ENCODE results near the gene AAK1.
"Not testable (repeated sequence)": the region's sequence is repeated elsewhere in the genome, so short reads cannot be mapped to it uniquely, and the experiment has no call there.

The AAK1 gene

GRCh38 chr2:69456154-69456553, 187.4 kb downstream of the AAK1 start:
- Mint-ChIP-seq H3K9me3 (no peaks in the 10 kb centered on the region), H3K36me3 (ENCODE audit: insufficient read depth) (peaks cover 8% of the 10 kb centered on the region), H3K4me1 (peaks cover 6% of the 10 kb centered on the region), H3K27ac (ENCODE audit: low read depth) (no peak overlapping the region), H3K4me3 (no peak overlapping the region), H3K27me3 (no peaks in the 10 kb centered on the region)
- DNase-seq (ENCODE audit: low spot score in 2 of 2) (no peak), ATAC-seq (replicated peaks; ENCODE audit: extremely low read depth, poor library complexity, severe bottlenecking) (no peak)

DNA sequence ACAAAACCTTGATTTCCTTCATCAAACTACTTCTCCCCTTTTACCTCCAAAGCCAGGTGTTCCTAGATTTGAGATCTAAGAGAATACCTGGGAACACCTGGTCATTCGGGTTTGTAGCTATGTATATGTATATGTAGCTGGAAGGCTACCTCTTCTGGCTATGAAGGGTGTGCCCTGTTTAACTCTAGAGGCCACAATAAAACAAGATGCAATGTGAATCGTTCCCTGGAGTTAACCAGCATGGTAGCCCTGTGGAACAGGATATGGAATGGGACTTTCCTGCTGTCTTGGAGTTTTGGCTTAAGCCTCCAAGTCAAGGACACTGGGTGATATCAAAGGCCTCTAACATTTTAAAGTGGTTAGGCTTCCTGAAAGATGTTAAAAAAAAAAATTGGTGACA, 188.6 kb downstream of the AAK1 start:
- DNase-seq (ENCODE audit: low spot score in 2 of 2) (no peak), ATAC-seq (replicated peaks; ENCODE audit: extremely low read depth, poor library complexity, severe bottlenecking) (no peak)
- Mint-ChIP-seq H3K4me3 (no peak overlapping the region), H3K36me3 (ENCODE audit: insufficient read depth) (peaks cover 8% of the 10 kb centered on the region), H3K27me3 (no peaks in the 10 kb centered on the region), H3K27ac (ENCODE audit: low read depth) (no peak overlapping the region), H3K9me3 (no peaks in the 10 kb centered on the region), H3K4me1 (peaks cover 6% of the 10 kb centered on the region)

GRCh38 chr2:69453475-69454129, 189.9 kb downstream of the AAK1 start:
- no peaks in the 10 kb centered on the region for H3K9me3 Mint-ChIP-seq
- H3K27me3 Mint-ChIP-seq: no peaks in the 10 kb centered on the region
- DNase-seq (ENCODE audit: low spot score in 2 of 2): no peak
- no peak for ATAC-seq (replicated peaks; ENCODE audit: extremely low read depth, poor library complexity, severe bottlenecking)
- peaks cover 6% of the 10 kb centered on the region for H3K4me1 Mint-ChIP-seq
- no peak overlapping the region for H3K4me3 Mint-ChIP-seq
- peaks cover 9% of the 10 kb centered on the region for H3K36me3 Mint-ChIP-seq (ENCODE audit: insufficient read depth)
- peak overlapping the region; percentile 56 for H3K27ac Mint-ChIP-seq (ENCODE audit: low read depth)

- no peak overlapping the region for H3K4me3 Mint-ChIP-seq
These were observed 190.9 kb downstream of the AAK1 start for GRCh38 chr2:69452687-69453086.

GRCh38 chr2:69450735-69451416, 192.7 kb downstream of the AAK1 start:
- Mint-ChIP-seq H3K36me3 (ENCODE audit: insufficient read depth) (peaks cover 6% of the 10 kb centered on the region), H3K4me3 (no peak overlapping the region), H3K4me1 (peaks cover 11% of the 10 kb centered on the region), H3K27ac (ENCODE audit: low read depth) (no peak overlapping the region), H3K27me3 (no peaks in the 10 kb centered on the region), H3K9me3 (no peaks in the 10 kb centered on the region)
- ATAC-seq (replicated peaks; ENCODE audit: extremely low read depth, poor library complexity, severe bottlenecking): no peak
- DNase-seq (ENCODE audit: low spot score in 2 of 2): no peak

More at GRCh38 chr2:69452687-69453086, 190.9 kb downstream of the AAK1 start:
- no peaks in the 10 kb centered on the region for H3K9me3 Mint-ChIP-seq
- H3K27ac Mint-ChIP-seq (ENCODE audit: low read depth): no peak overlapping the region
- H3K4me1 Mint-ChIP-seq: peaks cover 10% of the 10 kb centered on the region
- DNase-seq (ENCODE audit: low spot score in 2 of 2) (no peak), ATAC-seq (replicated peaks; ENCODE audit: extremely low read depth, poor library complexity, severe bottlenecking) (no peak)
- H3K27me3 Mint-ChIP-seq: no peaks in the 10 kb centered on the region
- peaks cover 11% of the 10 kb centered on the region for H3K36me3 Mint-ChIP-seq (ENCODE audit: insufficient read depth)

DNA sequence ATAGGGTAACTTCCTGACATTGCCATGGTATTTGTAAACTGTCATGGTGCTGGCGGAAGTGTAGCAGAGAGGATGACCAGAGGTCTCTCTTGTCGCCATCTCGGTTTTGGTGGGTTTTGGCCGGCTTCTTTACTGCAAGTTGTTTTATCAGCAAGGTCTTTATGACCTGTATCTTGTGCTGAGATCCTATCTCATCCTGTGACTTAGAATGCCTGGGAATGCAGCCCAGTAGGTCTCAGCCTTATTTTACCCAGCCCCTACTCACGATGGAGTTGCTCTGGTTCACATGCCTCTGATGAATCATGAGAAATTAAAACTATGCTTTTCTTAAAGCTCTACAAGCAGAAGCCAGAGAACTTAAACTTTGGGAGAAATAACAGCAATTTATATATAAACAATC, 193.6 kb downstream of the AAK1 start:
- H3K27me3 Mint-ChIP-seq: no peaks in the 10 kb centered on the region
- H3K9me3 Mint-ChIP-seq: no peaks in the 10 kb centered on the region
- no peak overlapping the region for H3K27ac Mint-ChIP-seq (ENCODE audit: low read depth)
- peaks cover 11% of the 10 kb centered on the region for H3K4me1 Mint-ChIP-seq
- ATAC-seq (replicated peaks; ENCODE audit: extremely low read depth, poor library complexity, severe bottlenecking) (no peak), DNase-seq (ENCODE audit: low spot score in 2 of 2) (no peak)
- peaks cover 6% of the 10 kb centered on the region for H3K36me3 Mint-ChIP-seq (ENCODE audit: insufficient read depth)
- no peak overlapping the region for H3K4me3 Mint-ChIP-seq

GRCh38 chr2:69443673-69444072, 199.9 kb downstream of the AAK1 start:
- not testable (repeated sequence) for H3K4me1 Mint-ChIP-seq; ATAC-seq (replicated peaks; ENCODE audit: extremely low read depth, poor library complexity, severe bottlenecking); DNase-seq (ENCODE audit: low spot score in 2 of 2); H3K27me3 Mint-ChIP-seq; H3K9me3 Mint-ChIP-seq; H3K27ac Mint-ChIP-seq (ENCODE audit: low read depth); H3K4me3 Mint-ChIP-seq; H3K36me3 Mint-ChIP-seq (ENCODE audit: insufficient read depth)

DNA sequence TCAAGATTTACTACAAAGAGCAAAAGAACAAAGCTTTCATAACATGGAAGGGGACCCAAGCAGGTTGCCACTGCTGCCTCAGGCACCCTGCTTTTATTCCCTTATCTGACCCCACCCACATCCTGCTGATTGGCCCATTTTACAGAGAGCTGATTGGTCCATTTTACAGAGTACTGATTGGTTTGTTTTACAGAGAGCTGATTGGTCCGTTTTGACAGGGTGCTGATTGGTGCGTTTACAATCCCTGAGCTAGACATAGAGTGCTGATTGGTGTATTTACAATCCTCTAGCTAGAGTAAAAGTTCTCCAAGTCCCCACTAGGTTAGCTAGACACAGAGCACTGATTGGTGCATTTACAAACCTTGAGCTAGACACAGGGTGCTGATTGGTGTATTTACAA, 204.0 kb downstream of the AAK1 start:
- not testable (repeated sequence) for DNase-seq (ENCODE audit: low spot score in 2 of 2); H3K36me3 Mint-ChIP-seq (ENCODE audit: insufficient read depth); H3K9me3 Mint-ChIP-seq; H3K4me3 Mint-ChIP-seq; ATAC-seq (replicated peaks; ENCODE audit: extremely low read depth, poor library complexity, severe bottlenecking); H3K27me3 Mint-ChIP-seq
- Mint-ChIP-seq H3K4me1 (peaks cover 28% of the 10 kb centered on the region), H3K27ac (ENCODE audit: low read depth) (peak overlapping the region; percentile 94)

- peaks cover 9% of the 10 kb centered on the region for H3K36me3 Mint-ChIP-seq (ENCODE audit: insufficient read depth)
- DNase-seq (ENCODE audit: low spot score in 2 of 2) (no peak), ATAC-seq (replicated peaks; ENCODE audit: extremely low read depth, poor library complexity, severe bottlenecking) (no peak)
- peak overlapping the region; percentile 94 for H3K27ac Mint-ChIP-seq (ENCODE audit: low read depth)
- peaks cover 34% of the 10 kb centered on the region for H3K4me1 Mint-ChIP-seq
- no peaks in the 10 kb centered on the region for H3K9me3 Mint-ChIP-seq
- H3K27me3 Mint-ChIP-seq: no peaks in the 10 kb centered on the region
- H3K4me3 Mint-ChIP-seq: peak overlapping the region; percentile 14
These were observed 205.0 kb downstream of the AAK1 start for GRCh38 chr2:69438580-69438979.

DNA sequence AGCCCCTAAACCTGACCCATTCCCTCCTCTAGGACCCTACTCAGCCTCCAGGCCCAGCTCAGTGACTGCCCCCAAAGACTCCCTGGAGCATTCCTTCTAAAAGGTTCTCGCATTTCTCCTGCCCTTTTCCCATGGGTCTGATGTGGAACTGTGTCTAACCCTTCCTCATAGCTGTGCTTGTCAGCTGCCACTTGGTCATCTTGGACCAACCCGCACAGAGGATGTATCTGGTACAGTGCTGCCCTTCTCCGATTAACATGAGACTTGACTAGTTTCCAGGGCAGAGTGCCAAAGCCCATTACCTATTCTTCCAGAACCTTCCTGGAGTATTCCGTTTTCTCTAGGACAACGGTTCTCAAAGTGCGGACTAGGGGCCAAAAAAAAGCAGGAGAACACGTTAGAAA, 205.8 kb downstream of the AAK1 start:
- no peak for ATAC-seq (replicated peaks; ENCODE audit: extremely low read depth, poor library complexity, severe bottlenecking)
- H3K9me3 Mint-ChIP-seq: no peaks in the 10 kb centered on the region
- H3K27ac Mint-ChIP-seq (ENCODE audit: low read depth): peak overlapping the region; percentile 94
- peak overlapping the region; percentile 83 for H3K4me3 Mint-ChIP-seq
- DNase-seq (ENCODE audit: low spot score in 2 of 2): no peak
- H3K4me1 Mint-ChIP-seq: peaks cover 34% of the 10 kb centered on the region
- peaks cover 9% of the 10 kb centered on the region for H3K36me3 Mint-ChIP-seq (ENCODE audit: insufficient read depth)
- no peaks in the 10 kb centered on the region for H3K27me3 Mint-ChIP-seq

- Mint-ChIP-seq H3K9me3 (no peaks in the 10 kb centered on the region), H3K27me3 (no peaks in the 10 kb centered on the region), H3K36me3 (ENCODE audit: insufficient read depth) (peaks cover 9% of the 10 kb centered on the region), H3K4me3 (peak within 1 kb of the TSS; percentile 83), H3K4me1 (peaks cover 34% of the 10 kb centered on the region), H3K27ac (ENCODE audit: low read depth) (peak within 1 kb of the TSS; percentile 94)
- peak; percentile 82 to 84 for DNase-seq (ENCODE audit: low spot score in 2 of 2)
- ATAC-seq (replicated peaks; ENCODE audit: extremely low read depth, poor library complexity, severe bottlenecking): peak; percentile 81
These were observed 206.4 kb downstream of the AAK1 start, which contains the start of gene NFU1 for GRCh38 chr2:69436938-69437750. TSS of gene NFU1 (minus strand) at chr2:69437435. CDS start at chr2:69437422, 13 bp downstream.

GRCh38 chr2:69436596-69436937, 207.0 kb downstream of the AAK1 start:
- peaks cover 12% of the 10 kb centered on the region for H3K36me3 Mint-ChIP-seq (ENCODE audit: insufficient read depth)
- ATAC-seq (replicated peaks; ENCODE audit: extremely low read depth, poor library complexity, severe bottlenecking) (peak; percentile 5), DNase-seq (ENCODE audit: low spot score in 2 of 2) (no peak)
- no peaks in the 10 kb centered on the region for H3K9me3 Mint-ChIP-seq
- peak overlapping the region; percentile 83 for H3K4me3 Mint-ChIP-seq
- H3K27ac Mint-ChIP-seq (ENCODE audit: low read depth): peak overlapping the region; percentile 94
- H3K27me3 Mint-ChIP-seq: no peaks in the 10 kb centered on the region
- peaks cover 34% of the 10 kb centered on the region for H3K4me1 Mint-ChIP-seq
